Activated CD4-positive, alpha-beta memory T cell treated with anti-CD3 and anti-CD28 coated beads, Interleukin-2, amount 10 ng/mL, durations not matched to agents 7 days and 5 days (primary cell): ENCODE measurements around the gene PLAAT2. TPM values are rescaled to one million over a fixed set of nuclear protein-coding genes. Genes with fewer than 3 reads are reported as not detected.
"Not testable (repeated sequence)": the region's sequence is repeated elsewhere in the genome, so short reads cannot be mapped to it uniquely, and the experiment has no call there.

Experiments
- CTCF ChIA-PET: fragments of 350-600 bp; sonication (Branson Sonifier 250); formaldehyde crosslinking; loops from one replicate; lab custom pipeline; 2021; ENCODE audit warnings: antibody characterized with exemption, inconsistent platforms; lab: Charles Lee
- POLR2A ChIA-PET: fragments of 350-600 bp; sonication (Branson Sonifier 250); formaldehyde crosslinking; loops from one replicate; lab custom pipeline; 2021; ENCODE audit warnings: antibody characterized with exemption; lab: Charles Lee
- DNase-seq: peaks from one replicate; pipeline ENCODE4 v3.0.0-alpha.2; 2020
- H3K27ac Mint-ChIP-seq: one replicate; pipeline ENCODE4 v1.8.0; 2021; ENCODE audit warnings: mild to moderate bottlenecking, mixed read lengths
- H3K27me3 Mint-ChIP-seq: one replicate; pipeline ENCODE4 v1.8.0; 2021; ENCODE audit warnings: mixed read lengths
- H3K36me3 Mint-ChIP-seq: one replicate; pipeline ENCODE4 v1.8.0; 2021; ENCODE audit warnings: low read depth, mixed read lengths
- H3K4me1 Mint-ChIP-seq: one replicate; pipeline ENCODE4 v1.8.0; 2021; ENCODE audit warnings: mixed read lengths
- H3K4me3 Mint-ChIP-seq: one replicate; pipeline ENCODE4 v1.8.0; 2021; ENCODE audit warnings: mild to moderate bottlenecking, mixed read lengths
- H3K9me3 Mint-ChIP-seq: one replicate; pipeline ENCODE4 v1.8.0; 2021; ENCODE audit warnings: mixed read lengths
- total RNA-seq, 2 experiments: library from RNA; stranded (reverse); gene quantifications; one replicate each; pipeline ENCODE4 v1.2.3, GENCODE V29; 2021

PLAAT2 gene
- total RNA-seq, 2 experiments from 2014 or later = not detected

GRCh38 chr11:63534895-63535461 lies 28.2 kb downstream of the PLAAT2 start:
- H3K36me3 Mint-ChIP-seq = peaks cover 6% of the 10 kb centered on the region
- peaks cover 74% of the 10 kb centered on the region for H3K4me1 Mint-ChIP-seq
- peak; percentile 37 for DNase-seq
- H3K27ac Mint-ChIP-seq = peak overlapping the region; percentile 77
- no peaks in the 10 kb centered on the region for H3K9me3 Mint-ChIP-seq
- no peaks in the 10 kb centered on the region for H3K27me3 Mint-ChIP-seq
- ChIA-PET CTCF (interaction anchor here (0.6 to 0.8 kb wide), 3 partner anchors 136 to 1007 kb away, joined by 3 to 4 read pairs (median 4); partner anchors contain the start of gene ATL3), POLR2A (interaction anchor here (1.0 to 4.1 kb wide), 5 partner anchors 14 to 147 kb away, joined by 3 to 53 read pairs (median 6); partner anchors contain the start of gene RTN3)
- no peak overlapping the region for H3K4me3 Mint-ChIP-seq

DNA sequence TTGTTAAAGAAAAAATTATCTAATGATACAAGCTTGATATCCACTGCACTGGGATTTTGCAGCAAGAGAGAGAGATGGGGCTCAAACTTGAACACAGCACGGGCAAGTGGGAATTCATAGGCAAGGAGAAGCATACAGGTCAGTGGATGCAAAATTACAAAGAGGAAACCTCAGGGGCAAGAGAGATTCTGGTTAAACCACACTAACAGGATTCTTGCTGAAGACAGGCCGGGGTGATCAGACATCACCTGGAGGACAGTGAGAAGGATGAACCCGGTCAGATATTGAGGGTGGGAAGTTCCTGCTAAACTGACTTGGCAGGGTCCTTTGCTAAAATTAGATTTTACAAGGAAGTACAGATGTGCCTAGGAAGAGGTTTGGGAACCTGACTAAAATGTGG lies 29.1 kb downstream of the PLAAT2 start:
- ChIA-PET CTCF (no interaction called here), POLR2A (interaction anchor here (0.8 to 1.5 kb wide), 2 partner anchors 9 to 17 kb away, joined by 3 to 6 read pairs; no protein-coding TSS in a partner anchor)
- no peak for DNase-seq
- H3K27me3 Mint-ChIP-seq = no peaks in the 10 kb centered on the region
- H3K9me3 Mint-ChIP-seq = no peaks in the 10 kb centered on the region
- peaks cover 6% of the 10 kb centered on the region for H3K36me3 Mint-ChIP-seq
- peak overlapping the region; percentile 32 for H3K27ac Mint-ChIP-seq
- H3K4me3 Mint-ChIP-seq = no peak overlapping the region
- peaks cover 73% of the 10 kb centered on the region for H3K4me1 Mint-ChIP-seq

DNA sequence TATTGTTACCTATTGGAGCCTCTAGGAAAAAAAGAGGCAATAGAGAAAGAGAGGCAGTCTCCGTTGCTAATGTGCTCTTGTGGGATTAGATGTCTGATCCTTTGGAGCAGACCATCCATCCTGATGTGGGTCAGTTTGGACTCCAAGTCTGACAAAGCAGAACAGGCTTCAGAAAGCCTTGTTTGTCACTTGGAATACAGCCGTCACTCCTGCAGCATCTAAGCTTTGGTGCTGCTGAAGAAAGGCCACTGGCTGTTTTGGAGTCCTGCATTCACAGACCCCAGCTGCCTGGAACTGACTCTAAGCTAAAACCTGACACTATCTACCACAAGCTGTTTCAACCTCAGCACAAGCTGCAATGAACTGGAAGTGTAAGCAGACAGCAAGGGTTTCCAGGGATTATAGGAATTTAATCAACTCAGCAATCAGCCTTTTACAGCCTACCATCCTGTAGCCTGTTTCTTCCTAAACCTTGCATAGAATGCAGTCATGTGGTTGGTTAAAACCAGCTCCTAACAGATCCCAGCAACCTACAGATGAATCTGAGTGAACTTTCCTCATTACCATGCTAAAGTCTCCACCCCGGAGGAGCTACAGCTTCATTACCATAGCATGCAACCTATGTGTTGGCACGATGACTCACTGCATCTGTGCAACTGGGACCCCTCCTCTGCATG lies 30.2 kb downstream of the PLAAT2 start:
- no peaks in the 10 kb centered on the region for H3K36me3 Mint-ChIP-seq
- H3K9me3 Mint-ChIP-seq = no peaks in the 10 kb centered on the region
- H3K27me3 Mint-ChIP-seq = no peaks in the 10 kb centered on the region
- CTCF ChIA-PET = interaction anchor here (0.9 kb wide), 1 partner anchor 43 kb away, joined by 3 read pairs; no protein-coding TSS in a partner anchor
- POLR2A ChIA-PET = interaction anchor here (0.8 to 1.5 kb wide), 4 partner anchors 10 to 139 kb away, joined by 3 to 6 read pairs (median 3); partner anchors contain the start of gene ATL3
- H3K4me3 Mint-ChIP-seq = no peak overlapping the region
- no peak for DNase-seq
- peaks cover 66% of the 10 kb centered on the region for H3K4me1 Mint-ChIP-seq
- H3K27ac Mint-ChIP-seq = no peak overlapping the region

DNA sequence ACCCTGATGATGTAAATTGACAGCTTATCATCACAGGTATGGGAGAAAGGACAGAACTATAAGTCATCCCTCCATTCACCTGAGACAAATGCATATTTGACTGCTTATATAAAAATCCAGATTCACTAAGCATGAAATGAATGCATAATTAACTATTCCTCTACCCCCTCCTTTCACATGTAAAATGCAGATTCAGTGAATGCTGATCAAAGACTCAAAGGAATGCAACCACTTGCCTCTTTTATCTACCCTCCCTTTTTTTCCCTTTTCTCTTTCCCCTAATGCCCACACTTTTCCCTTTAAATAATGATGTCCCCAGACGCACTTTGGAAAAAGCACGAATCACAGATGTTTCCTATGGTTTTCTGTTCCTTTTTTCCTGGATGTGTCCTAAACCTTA lies 31.1 kb downstream of the PLAAT2 start:
- Mint-ChIP-seq H3K27me3 (no peaks in the 10 kb centered on the region), H3K27ac (peak overlapping the region; percentile 7), H3K36me3 (no peaks in the 10 kb centered on the region), H3K9me3 (no peaks in the 10 kb centered on the region), H3K4me1 (peaks cover 58% of the 10 kb centered on the region), H3K4me3 (peak overlapping the region; percentile 38)
- no peak for DNase-seq
- ChIA-PET CTCF (no interaction called here), POLR2A (interaction anchor here (1.1 to 1.4 kb wide), 3 partner anchors 8 to 140 kb away, joined by 3 read pairs; partner anchors contain the start of gene ATL3)

DNA sequence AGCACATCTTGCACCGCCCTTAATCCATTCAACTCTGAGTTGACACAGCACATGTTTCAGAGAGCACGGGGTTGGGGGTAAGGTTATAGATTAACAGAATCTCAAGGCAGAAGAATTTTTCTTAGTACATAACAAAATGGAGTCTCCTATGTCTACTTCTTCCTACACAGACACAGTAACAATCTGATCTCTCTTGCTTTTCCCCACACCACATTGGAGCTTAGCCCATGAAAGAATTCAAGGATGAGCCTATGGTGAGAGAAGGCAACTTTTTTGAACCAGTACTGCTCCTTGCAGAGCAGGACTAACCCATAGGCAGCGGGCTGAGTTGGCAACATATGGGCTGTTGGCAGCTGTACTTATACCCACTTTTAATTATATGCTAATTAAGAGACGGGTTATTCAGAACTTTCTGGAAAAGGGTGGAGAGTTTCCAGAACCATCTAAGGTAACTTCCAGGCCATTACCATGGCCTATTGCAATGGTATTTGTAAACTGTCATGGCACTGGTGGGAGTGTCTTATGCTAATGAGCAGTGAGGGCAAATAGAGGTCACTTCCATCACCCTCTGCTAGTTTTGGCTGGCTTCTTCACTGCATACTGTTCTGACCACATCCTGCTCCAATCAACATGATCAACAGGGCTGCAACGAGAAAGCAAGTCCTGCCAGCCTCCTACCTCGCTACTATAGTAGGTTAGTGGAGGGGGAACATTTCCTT lies 31.9 kb downstream of the PLAAT2 start:
- H3K36me3 Mint-ChIP-seq, CTCF ChIA-PET, H3K9me3 Mint-ChIP-seq, H3K27me3 Mint-ChIP-seq: not testable (repeated sequence)
- DNase-seq = peak; percentile 81
- POLR2A ChIA-PET = interaction anchor here (1.1 kb wide), 1 partner anchor 7 kb away, joined by 3 read pairs; no protein-coding TSS in a partner anchor
- Mint-ChIP-seq H3K4me1 (peaks cover 52% of the 10 kb centered on the region), H3K4me3 (peak overlapping the region; percentile 58), H3K27ac (peak overlapping the region; percentile 63)

- no peak overlapping the region for H3K27ac Mint-ChIP-seq
- no peak overlapping the region for H3K4me3 Mint-ChIP-seq
- peaks cover 40% of the 10 kb centered on the region for H3K4me1 Mint-ChIP-seq
- no peaks in the 10 kb centered on the region for H3K36me3 Mint-ChIP-seq
- no peaks in the 10 kb centered on the region for H3K9me3 Mint-ChIP-seq
- DNase-seq = no peak
- H3K27me3 Mint-ChIP-seq = no peaks in the 10 kb centered on the region
- POLR2A ChIA-PET = interaction anchor here (1.4 kb wide), 1 partner anchor 12 kb away, joined by 3 read pairs; no protein-coding TSS in a partner anchor
- CTCF ChIA-PET = interaction anchor here (1.1 kb wide), 1 partner anchor 21 kb away, joined by 4 read pairs; no protein-coding TSS in a partner anchor
These were observed 33.2 kb downstream of the PLAAT2 start for GRCh38 chr11:63530021-63530420.

- H3K27me3 Mint-ChIP-seq, H3K4me3 Mint-ChIP-seq, H3K27ac Mint-ChIP-seq, DNase-seq, H3K36me3 Mint-ChIP-seq, H3K9me3 Mint-ChIP-seq: not testable (repeated sequence)
- ChIA-PET CTCF (interaction anchor here (0.9 to 1.1 kb wide), 2 partner anchors 20 to 144 kb away, joined by 4 read pairs; no protein-coding TSS in a partner anchor), POLR2A (interaction anchor here (1.4 kb wide), 1 partner anchor 11 kb away, joined by 3 read pairs; no protein-coding TSS in a partner anchor)
- H3K4me1 Mint-ChIP-seq = peaks cover 35% of the 10 kb centered on the region
These were observed 33.8 kb downstream of the PLAAT2 start for GRCh38 chr11:63529373-63529772.

GRCh38 chr11:63528729-63529278 lies 34.4 kb downstream of the PLAAT2 start:
- H3K36me3 Mint-ChIP-seq, H3K4me3 Mint-ChIP-seq, DNase-seq, H3K27me3 Mint-ChIP-seq, POLR2A ChIA-PET, H3K27ac Mint-ChIP-seq, H3K9me3 Mint-ChIP-seq: not testable (repeated sequence)
- peaks cover 29% of the 10 kb centered on the region for H3K4me1 Mint-ChIP-seq
- CTCF ChIA-PET = interaction anchor here (0.9 kb wide), 1 partner anchor 144 kb away, joined by 4 read pairs; no protein-coding TSS in a partner anchor

- H3K27me3 Mint-ChIP-seq, H3K9me3 Mint-ChIP-seq, H3K36me3 Mint-ChIP-seq, H3K27ac Mint-ChIP-seq, H3K4me3 Mint-ChIP-seq, CTCF ChIA-PET, DNase-seq, POLR2A ChIA-PET: not testable (repeated sequence)
- peaks cover 23% of the 10 kb centered on the region for H3K4me1 Mint-ChIP-seq
These were observed 35.0 kb downstream of the PLAAT2 start for GRCh38 chr11:63528156-63528555.

GRCh38 chr11:63527667-63528066 lies 35.5 kb downstream of the PLAAT2 start:
- Mint-ChIP-seq H3K4me3 (no peak overlapping the region), H3K9me3 (peaks cover 8% of the 10 kb centered on the region), H3K27ac (no peak overlapping the region), H3K27me3 (no peaks in the 10 kb centered on the region), H3K4me1 (peaks cover 18% of the 10 kb centered on the region), H3K36me3 (no peaks in the 10 kb centered on the region)
- ChIA-PET CTCF (no interaction called here), POLR2A (no interaction called here)
- no peak for DNase-seq

DNA sequence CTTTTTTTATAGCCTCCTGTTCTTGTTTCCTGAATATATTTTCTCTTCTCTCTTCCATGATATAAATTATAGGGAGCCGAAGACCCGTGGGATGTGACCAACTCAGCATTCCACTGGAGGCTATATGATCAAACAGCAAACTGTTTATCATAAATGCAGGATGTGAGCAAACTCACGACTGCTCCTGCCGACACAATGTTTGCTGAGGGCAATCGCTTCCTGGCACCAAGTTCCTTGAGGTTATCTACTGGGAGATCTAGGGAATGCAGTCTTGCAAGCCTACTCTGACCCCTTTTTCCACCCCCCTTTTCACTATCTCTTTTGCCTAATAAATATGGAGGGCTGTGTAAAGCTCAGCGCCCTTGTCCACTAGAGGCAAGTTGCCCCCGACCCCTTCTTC lies 40.0 kb downstream of the PLAAT2 start:
- H3K27ac Mint-ChIP-seq = no peak overlapping the region
- H3K4me1 Mint-ChIP-seq = peaks cover 12% of the 10 kb centered on the region
- DNase-seq = no peak
- H3K27me3 Mint-ChIP-seq = peaks cover 5% of the 10 kb centered on the region
- peaks cover 8% of the 10 kb centered on the region for H3K9me3 Mint-ChIP-seq
- no peaks in the 10 kb centered on the region for H3K36me3 Mint-ChIP-seq
- ChIA-PET CTCF (interaction anchor here (0.6 kb wide), 1 partner anchor 1503 kb away, joined by 3 read pairs; no protein-coding TSS in a partner anchor), POLR2A (interaction anchor here (1.0 kb wide), 1 partner anchor 14 kb away, joined by 3 read pairs; the partner anchor contains the start of gene PLAAT4)
- H3K4me3 Mint-ChIP-seq = no peak overlapping the region

DNA sequence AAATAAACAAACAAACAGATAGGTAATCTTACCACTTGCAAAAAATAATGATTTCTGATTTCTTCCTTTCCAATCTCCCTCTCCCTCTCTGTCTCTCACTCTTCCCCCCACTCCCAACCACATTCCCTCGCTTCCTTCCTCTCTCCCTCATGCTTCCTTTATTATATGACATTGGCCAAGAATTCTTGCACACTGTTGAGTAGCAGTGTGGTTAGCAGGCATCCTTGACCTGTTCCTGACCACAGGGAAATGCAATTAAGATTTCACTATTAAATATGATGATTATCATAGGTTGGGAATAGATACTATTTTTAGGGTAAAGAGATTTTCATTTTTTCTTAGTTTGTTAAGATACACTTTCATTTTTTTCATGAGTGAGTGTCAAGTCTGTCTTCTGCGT lies 41.3 kb downstream of the PLAAT2 start:
- CTCF ChIA-PET = no interaction called here

More for the DNA sequence above, 41.3 kb downstream of the PLAAT2 start:
- peaks cover 5% of the 10 kb centered on the region for H3K27me3 Mint-ChIP-seq
- H3K4me1 Mint-ChIP-seq = peaks cover 17% of the 10 kb centered on the region
- H3K36me3 Mint-ChIP-seq = no peaks in the 10 kb centered on the region
- peaks cover 8% of the 10 kb centered on the region for H3K9me3 Mint-ChIP-seq
- POLR2A ChIA-PET = no interaction called here
- no peak overlapping the region for H3K4me3 Mint-ChIP-seq
- H3K27ac Mint-ChIP-seq = no peak overlapping the region
- no peak for DNase-seq
